Duodenal mucosa (tissue), 2 donors: ENCODE results near the gene HIC1.
A peak's percentile ranks its signal among the peaks of the same experiment; 100 is the strongest.

ENCODE experiments used
- H3K27ac ChIP-seq: one replicate; pipeline ENCODE4 v1.7.0; 2013; ENCODE audit warnings: low read depth, low read length
- H3K27me3 ChIP-seq, 2 donors: one replicate each; pipeline ENCODE4 v1.7.0; 2013; ENCODE audit warnings: low read length in 2 of 2, control low read depth in 1 of 2; ENCODE audit not compliant: insufficient read depth in 2 of 2, control insufficient read depth in 1 of 2
- H3K36me3 ChIP-seq, 2 donors: one replicate each; pipeline ENCODE4 v1.7.0; 2013; ENCODE audit warnings: low read length in 2 of 2, control low read depth in 1 of 2; ENCODE audit not compliant: insufficient read depth in 2 of 2, control insufficient read depth in 1 of 2
- H3K4me1 ChIP-seq, 2 donors: one replicate each; pipeline ENCODE4 v1.7.0; 2013; ENCODE audit warnings: low read length in 2 of 2, control low read depth in 1 of 2; ENCODE audit not compliant: insufficient read depth in 2 of 2, control insufficient read depth in 1 of 2
- H3K4me3 ChIP-seq, 2 donors: one replicate each; pipeline ENCODE4 v1.7.0; 2013; ENCODE audit warnings: low read length in 2 of 2, low read depth in 1 of 2
- H3K9ac ChIP-seq, 2 donors: one replicate each; pipeline ENCODE4 v1.7.0; 2013; ENCODE audit warnings: low read length in 2 of 2, low read depth in 1 of 2
- H3K9me3 ChIP-seq, 2 donors: one replicate each; pipeline ENCODE4 v1.7.0; 2013; ENCODE audit warnings: low read length in 2 of 2, control low read depth in 1 of 2; ENCODE audit not compliant: control insufficient read depth in 1 of 2

Gene HIC1

DNA sequence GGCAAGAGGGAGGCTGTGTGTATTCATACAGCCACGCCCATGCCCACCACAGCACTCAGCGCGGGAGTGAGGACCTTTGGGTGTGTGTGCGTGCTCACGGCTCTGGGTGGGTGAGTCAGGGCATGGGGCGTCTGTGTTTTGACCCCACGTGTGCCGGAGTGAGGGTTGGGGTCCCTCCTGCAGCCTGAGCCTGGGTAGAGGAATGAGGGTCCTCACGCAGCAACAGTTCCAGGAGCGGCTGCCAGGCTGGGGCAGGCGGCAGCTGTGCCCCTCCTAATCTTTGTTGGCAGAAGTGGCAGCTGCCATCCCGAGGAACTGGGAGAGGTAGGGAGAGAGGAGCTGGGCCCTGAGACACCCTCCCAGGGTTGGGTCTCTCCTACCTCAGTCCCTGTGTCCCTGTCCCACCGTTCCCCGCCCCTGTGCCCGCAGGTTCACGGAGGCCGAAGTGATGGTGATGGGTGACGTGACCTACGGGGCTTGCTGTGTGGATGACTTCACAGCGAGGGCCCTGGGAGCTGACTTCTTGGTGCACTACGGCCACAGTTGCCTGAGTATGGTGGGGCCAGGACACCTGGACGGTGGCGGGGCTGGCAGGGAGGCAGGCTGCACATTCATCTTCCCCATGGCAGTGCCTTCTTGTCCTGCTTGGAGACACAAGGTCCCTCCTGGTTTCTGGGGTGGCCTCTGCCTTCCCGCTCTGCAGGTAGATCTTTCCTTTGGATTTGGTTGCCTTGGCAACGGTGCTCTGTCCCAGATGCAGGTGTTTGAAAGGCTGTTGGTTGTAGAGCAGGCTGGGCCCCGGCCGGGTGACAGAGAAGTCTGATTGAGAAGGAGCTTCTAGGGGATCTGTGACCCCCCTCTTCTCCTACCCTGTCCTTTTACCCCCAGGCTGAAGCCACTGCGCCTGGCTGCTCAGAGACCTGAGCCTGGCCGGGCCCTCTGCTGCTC, 19.1 kb upstream of the HIC1 start:
- Histone ChIP-seq H3K4me1 (peaks cover 3 to 5% of the 10 kb centered on the region in 2 donors), H3K4me3 (no peak overlapping the region), H3K36me3 (peaks cover 10 to 33% of the 10 kb centered on the region in 2 donors), H3K27ac (no peak overlapping the region), H3K27me3 (no peaks in the 10 kb centered on the region), H3K9me3 (no peaks in the 10 kb centered on the region), H3K9ac (no peak overlapping the region)

DNA sequence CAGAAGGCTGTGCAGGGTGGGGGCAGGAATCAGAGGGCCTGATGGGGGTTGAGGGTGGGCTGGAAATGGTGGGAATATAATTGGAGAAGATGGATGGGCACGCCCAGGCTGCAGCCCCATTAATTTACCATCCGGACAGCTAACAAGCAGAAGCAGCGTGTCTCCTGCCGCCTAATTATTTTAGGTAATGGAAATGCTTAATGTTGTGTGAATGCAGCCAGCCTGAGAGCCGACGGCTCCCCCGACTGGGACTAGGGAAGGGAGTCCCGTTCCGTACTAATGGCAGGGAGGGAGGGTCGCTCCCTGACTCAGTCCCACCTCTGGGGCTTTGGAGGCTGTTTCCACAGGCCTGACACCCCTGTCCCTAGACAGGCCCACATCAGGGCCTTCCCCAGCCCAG, 17.7 kb upstream of the HIC1 start:
- Histone ChIP-seq H3K36me3 (peaks cover 10 to 33% of the 10 kb centered on the region in 2 donors), H3K4me3 (no peak overlapping the region), H3K9me3 (no peaks in the 10 kb centered on the region), H3K27ac (no peak overlapping the region), H3K27me3 (no peaks in the 10 kb centered on the region), H3K9ac (no peak overlapping the region), H3K4me1 (peaks cover 0 to 5% of the 10 kb centered on the region in 2 donors)

DNA sequence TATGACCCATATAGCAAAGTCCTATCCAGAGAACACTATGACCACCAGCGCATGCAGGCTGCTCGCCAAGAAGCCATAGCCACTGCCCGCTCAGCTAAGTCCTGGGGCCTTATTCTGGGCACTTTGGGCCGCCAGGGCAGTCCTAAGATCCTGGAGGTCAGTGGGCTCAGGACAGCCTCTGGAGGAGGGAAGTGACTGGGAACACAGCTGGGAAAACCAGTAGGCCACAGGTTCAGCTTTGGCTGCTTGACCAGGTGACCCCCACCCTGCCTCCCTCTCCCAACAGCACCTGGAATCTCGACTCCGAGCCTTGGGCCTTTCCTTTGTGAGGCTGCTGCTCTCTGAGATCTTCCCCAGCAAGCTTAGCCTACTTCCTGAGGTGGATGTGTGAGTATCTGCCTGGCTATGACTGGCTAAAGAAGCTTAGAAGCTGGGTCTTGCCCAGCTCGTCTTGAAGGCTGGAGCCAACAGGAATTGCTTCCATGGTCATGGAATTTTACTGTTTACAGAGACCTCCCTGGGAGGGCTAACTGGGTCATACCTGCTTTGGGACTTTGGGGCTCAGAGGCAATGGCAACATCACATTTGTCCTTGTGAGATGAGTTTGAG, 14.6 kb upstream of the HIC1 start:
- Histone ChIP-seq H3K27ac (no peak overlapping the region), H3K4me3 (no peak overlapping the region), H3K36me3 (peaks cover 10 to 47% of the 10 kb centered on the region in 2 donors), H3K9me3 (no peaks in the 10 kb centered on the region), H3K4me1 (peaks cover 9 to 17% of the 10 kb centered on the region in 2 donors), H3K27me3 (no peaks in the 10 kb centered on the region), H3K9ac (no peak overlapping the region)

DNA sequence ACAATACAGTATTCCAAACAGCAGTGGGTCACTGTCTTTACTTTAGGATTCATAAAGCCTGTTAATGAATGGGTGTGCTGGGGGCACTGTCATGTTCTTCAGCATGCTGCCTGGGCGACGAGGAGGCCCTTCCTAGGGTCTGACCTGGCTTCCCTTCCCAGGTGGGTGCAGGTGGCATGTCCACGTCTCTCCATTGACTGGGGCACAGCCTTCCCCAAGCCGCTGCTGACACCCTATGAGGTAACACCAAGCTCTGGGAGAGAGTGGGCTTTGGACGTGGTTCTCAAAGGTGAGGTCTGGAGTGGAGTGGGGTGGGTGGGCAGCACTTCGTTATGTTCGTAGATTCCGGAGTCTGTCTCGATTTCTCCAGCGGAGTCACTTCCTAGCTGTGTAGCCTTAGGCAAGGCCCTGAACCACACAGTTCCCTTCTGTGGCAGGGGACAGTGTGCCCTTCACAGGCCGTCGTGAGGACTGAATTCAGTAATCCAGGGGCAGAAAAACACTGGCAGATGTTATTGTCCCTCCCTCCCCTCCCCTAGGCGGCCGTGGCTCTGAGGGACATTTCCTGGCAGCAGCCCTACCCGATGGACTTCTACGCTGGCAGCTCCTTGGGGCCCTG, 13.9 kb upstream of the HIC1 start:
- Histone ChIP-seq H3K4me1 (peaks cover 9 to 17% of the 10 kb centered on the region in 2 donors), H3K9ac (peak overlapping the region in 1 of 2 donors; percentile 92), H3K4me3 (peak overlapping the region; percentile 92 to 96), H3K27me3 (no peaks in the 10 kb centered on the region), H3K36me3 (peaks cover 10 to 42% of the 10 kb centered on the region in 2 donors), H3K9me3 (no peaks in the 10 kb centered on the region), H3K27ac (peak overlapping the region; percentile 58)

DNA sequence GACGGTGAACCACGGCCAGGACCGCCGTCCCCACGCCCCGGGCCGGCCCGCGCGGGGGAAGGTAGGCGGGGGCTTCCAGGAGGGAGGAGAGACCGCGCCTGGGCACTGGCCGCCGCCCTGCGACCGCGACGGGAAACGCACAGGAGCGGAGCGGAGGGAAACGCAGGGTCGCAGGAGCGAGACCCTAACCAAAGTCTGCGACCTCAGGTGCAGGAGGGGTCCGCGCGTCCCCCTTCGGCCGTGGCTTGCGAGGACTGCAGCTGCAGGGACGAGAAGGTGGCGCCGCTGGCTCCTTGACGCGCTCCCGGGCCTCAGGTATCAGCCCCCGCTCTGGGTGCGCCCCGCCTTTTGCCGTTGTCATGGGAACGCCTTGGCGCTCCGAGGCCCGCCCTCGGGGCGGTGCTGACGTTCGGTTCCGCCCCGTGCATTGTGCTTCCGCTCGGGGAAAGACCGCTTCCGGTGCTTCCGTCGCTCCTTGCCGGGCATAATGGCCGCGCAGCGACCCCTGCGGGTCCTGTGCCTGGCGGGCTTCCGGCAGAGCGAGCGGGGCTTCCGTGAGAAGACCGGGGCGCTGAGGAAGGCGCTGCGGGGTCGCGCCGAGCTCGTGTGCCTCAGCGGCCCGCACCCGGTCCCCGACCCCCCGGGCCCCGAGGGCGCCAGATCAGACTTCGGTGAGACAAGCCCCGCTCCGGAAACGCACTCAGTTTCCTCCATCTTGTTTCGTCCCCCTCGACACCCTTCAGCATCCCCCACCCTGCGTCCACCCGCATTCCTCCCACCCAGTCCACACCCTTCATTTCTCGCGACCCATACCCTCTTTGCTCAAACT, 13.1 kb upstream of the HIC1 start, which contains the start of gene OVCA2:
Gene OVCA2 (plus strand): TSS at position 462 of the 829 bp plus-strand sequence. CDS start 26 bp downstream, at position 488.
- H3K36me3 ChIP-seq: peaks cover 6 to 35% of the 10 kb centered on the region in 2 donors

DNA sequence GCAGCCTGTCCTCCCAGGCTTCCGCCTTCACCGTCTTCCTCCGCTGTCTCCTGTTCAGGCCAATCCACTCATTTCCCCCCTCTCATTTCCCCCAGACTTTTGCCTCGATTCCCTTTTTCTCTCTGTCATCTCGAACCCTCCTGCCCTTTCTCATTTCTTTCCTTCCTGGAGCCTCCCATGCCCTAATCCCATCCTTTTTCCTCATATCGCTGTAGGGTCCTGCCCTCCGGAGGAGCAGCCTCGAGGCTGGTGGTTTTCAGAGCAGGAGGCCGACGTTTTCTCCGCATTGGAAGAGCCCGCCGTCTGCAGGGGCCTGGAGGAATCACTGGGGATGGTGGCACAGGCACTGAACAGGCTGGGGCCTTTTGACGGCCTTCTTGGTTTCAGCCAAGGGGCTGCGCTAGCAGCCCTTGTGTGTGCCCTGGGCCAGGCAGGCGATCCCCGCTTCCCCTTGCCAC, 12.5 kb upstream of the HIC1 start:
- Histone ChIP-seq H3K36me3 (peaks cover 2 to 29% of the 10 kb centered on the region in 2 donors), H3K4me1 (peaks cover 9 to 17% of the 10 kb centered on the region in 2 donors), H3K27ac (peak overlapping the region; percentile 90), H3K4me3 (peak overlapping the region; percentile 92 to 96), H3K9ac (peak overlapping the region; percentile 71 to 92), H3K9me3 (no peaks in the 10 kb centered on the region), H3K27me3 (no peaks in the 10 kb centered on the region)

More for the DNA sequence above, 13.1 kb upstream of the HIC1 start, which contains the start of gene OVCA2:
- peak within 1 kb of the TSS; percentile 92 to 96 for H3K4me3 ChIP-seq
- H3K27ac ChIP-seq: peak within 1 kb of the TSS; percentile 90
- H3K9ac ChIP-seq: peak within 1 kb of the TSS; percentile 71 to 92
- no peaks in the 10 kb centered on the region for H3K27me3 ChIP-seq
- peaks cover 9 to 17% of the 10 kb centered on the region in 2 donors for H3K4me1 ChIP-seq
- no peaks in the 10 kb centered on the region for H3K9me3 ChIP-seq

DNA sequence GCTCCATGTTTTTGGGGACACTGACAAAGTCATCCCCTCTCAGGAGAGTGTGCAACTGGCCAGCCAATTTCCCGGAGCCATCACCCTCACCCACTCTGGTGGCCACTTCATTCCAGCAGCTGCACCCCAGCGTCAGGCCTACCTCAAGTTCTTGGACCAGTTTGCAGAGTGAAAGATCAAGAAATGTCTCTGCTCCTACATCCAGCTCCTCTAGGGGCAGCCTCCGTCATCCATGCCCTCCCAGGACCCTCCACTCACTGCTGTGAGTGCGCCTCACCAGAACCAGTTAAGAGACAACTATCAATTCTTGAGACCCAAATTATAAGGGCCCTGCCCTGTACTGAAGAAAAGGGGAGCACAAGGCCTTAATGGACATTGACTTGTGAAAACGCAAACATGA, 12.0 kb upstream of the HIC1 start:
- H3K4me3 ChIP-seq: peak overlapping the region; percentile 92 to 96
- no peak overlapping the region for H3K27ac ChIP-seq
- H3K9me3 ChIP-seq: no peaks in the 10 kb centered on the region
- peak overlapping the region; percentile 71 to 92 for H3K9ac ChIP-seq
- H3K27me3 ChIP-seq: no peaks in the 10 kb centered on the region
- H3K36me3 ChIP-seq: peaks cover 0 to 24% of the 10 kb centered on the region in 2 donors
- peaks cover 9 to 17% of the 10 kb centered on the region in 2 donors for H3K4me1 ChIP-seq

DNA sequence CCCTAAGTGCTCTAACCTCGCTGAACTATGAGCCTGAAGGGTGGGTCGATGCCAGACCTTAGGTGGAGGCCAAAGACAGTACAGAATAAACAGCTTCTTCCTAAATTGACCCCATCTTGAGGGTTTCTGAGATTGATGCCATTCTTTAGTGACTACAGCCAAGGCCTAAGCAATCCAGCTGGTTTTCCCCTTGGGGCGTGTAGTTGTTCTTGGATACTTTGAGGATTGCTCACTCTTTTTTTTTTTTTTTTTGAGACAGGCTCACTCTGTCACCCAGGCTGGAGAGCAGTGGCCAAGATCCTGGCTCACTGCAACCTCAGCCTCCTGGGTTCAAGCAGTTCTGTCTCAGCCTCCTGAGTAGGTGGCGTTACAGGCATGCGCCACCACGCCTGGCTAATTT, 11.1 kb upstream of the HIC1 start:
- no peak overlapping the region for H3K4me3 ChIP-seq
- no peak overlapping the region for H3K9ac ChIP-seq
- H3K27ac ChIP-seq: no peak overlapping the region
- peaks cover 11 to 17% of the 10 kb centered on the region in 2 donors for H3K4me1 ChIP-seq
- H3K27me3 ChIP-seq: no peaks in the 10 kb centered on the region
- H3K9me3 ChIP-seq: no peaks in the 10 kb centered on the region
- peaks cover 0 to 18% of the 10 kb centered on the region in 2 donors for H3K36me3 ChIP-seq

DNA sequence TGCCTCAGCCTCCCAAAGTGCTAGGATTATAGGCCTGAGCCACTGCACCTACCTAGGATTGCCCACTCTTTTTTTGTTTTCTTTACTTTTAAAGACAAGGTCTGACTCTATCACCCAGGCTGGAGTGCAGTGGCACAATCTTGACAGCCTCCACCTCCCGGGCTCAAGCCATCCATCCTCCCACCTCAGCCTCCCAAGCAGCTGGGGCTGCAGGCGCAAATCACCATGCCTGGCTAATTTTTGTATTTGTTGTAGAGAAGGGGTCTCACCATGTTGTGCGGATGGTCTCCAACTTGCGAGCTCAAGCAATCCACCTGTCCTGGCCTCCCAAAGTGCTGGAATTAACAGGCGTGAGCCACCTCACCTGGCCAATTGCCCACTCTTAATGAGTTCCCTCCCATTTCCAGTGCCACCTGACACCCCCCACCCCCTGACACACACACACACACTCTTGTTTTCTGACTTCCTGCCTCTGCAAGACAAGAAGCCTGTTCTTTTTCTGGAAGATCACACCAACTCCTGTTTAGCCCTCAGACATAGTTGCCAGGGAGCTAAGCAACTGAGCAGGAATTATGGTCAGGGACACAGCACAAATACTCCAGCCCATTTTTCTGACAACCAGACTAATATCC, 10.5 kb upstream of the HIC1 start:
- Histone ChIP-seq H3K9ac (no peak overlapping the region), H3K36me3 (peaks cover 0 to 18% of the 10 kb centered on the region in 2 donors), H3K9me3 (no peaks in the 10 kb centered on the region), H3K27me3 (no peaks in the 10 kb centered on the region), H3K4me3 (no peak overlapping the region), H3K4me1 (peaks cover 17 to 23% of the 10 kb centered on the region in 2 donors), H3K27ac (no peak overlapping the region)
